ENCODE results near the gene CEBPB.
"Not testable (repeated sequence)": the region's sequence is repeated elsewhere in the genome, so short reads cannot be mapped to it uniquely, and the experiment has no call there.

Gene CEBPB

DNA sequence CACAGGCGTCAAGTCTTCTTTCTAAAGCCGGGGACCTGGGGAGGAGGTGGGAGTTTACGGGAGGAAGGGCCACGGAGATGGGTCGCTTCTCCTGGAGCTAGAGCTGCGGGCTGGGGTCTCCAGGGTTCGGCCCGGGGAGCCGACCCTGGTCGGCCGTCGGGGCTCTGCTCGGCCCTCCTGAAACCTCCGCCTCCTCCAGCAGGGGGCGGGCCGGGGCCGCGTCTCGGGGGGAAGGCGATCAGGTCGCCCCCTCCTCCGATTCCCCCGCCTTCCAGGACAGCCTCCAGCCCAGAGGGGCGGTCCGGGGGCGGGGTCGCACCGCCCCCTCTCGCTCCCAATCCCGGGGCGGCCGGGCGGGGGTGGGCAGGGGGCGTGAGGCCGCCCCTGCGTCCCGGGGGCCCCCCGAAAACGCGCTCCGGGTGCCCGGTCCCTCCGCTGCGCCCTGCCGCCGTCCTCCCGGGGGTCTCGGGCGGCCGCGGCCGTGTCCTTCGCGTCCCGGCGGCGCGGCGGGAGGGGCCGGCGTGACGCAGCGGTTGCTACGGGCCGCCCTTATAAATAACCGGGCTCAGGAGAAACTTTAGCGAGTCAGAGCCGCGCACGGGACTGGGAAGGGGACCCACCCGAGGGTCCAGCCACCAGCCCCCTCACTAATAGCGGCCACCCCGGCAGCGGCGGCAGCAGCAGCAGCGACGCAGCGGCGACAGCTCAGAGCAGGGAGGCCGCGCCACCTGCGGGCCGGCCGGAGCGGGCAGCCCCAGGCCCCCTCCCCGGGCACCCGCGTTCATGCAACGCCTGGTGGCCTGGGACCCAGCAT is at the start of gene CEBPB:
CEBPB (plus strand) TSS at position 580 of the 814 bp plus-strand sequence; CDS start at position 784, 204 bp downstream.
- DNase-seq (ENCODE audit: low read depth in 2 of 2), result peak; percentile 73 to 74

DNA sequence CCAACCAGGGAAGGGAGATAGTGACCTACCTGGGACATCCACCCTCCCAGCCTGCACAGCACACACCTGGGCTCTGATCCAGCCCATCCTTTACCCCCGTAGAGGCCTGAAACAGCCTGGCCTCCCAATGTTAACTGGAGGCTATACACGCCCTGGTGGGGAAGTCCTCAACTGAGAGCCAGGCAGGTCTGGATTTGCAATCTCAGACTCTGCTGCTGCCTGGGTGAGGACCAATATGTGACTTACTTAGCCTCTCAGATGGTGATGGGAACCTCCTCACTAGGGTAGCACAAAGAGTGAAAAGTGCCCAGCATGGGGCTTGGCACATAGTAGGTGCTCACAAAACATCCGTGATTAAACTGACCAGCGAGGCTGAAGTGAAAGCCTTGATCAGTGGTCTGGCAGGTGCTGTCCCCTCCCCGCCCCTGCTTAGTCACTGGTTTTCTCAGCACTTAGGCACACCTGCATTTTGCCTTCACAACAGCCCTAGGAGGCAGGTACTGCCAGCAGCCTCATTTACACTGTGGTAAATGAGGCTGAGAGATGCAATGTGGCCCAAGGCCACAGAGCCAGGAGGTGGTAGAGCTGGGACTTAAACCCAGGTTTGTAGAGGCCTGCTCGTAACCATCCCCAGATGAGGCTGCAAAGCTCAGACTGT is 49.5 kb upstream of the CEBPB start:
- DNase-seq (ENCODE audit: low read depth in 2 of 2), result no peak

DNA sequence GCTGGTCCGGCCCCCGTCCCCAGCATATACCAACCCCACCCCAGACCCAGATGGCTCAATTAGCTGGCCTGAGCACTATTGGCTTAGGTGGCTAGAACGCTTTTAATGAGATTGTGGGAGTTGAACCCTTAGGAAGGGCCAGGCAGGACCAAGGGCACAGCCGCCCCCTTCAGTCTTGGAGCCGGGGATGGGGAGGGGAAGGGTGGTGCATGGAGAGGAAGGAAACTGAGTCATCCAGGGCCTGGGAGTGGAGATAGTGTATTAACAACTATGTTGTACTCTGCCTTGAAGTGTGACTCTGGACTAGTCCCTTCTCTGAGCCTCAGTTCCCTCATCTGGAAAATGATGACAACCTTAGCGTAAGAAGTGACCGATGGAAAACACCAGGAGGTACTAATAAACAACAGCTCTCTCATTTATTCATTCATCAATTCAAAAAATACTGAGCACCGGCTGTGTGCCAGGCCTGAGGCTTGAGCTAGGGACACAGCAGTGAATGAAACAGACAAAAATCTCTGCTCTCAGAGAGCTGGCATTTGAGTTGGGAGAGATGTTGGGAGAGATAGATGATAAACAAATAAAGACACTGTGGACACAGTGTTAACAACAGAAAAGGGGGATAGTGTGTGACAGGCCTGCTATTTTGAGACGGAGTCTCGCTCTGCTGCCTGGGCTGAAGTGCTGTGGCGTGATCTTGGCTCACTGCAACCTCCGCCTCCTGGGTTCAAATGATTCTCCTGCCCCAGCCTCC is 48.6 kb upstream of the CEBPB start:
- no peak for DNase-seq (ENCODE audit: low read depth in 2 of 2)

DNA sequence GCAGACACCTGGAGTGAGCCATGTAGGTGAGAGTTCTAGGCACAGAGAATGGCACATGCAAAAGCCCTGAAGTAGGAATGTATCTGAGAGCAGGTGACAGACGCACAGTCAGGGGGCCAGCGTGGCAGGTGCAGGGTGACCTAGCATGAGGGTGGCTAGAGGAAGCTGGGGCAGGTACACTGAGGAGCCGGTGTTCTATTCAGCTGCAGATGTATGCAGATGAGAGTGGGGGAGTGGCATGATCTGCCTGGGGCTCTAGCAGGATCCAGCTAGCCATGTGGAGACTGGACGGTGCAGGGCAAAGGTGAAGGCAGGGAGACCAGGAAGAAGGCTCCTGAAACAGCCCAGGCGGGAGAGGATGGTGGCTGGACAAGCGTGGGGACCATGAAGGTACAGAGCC is 47.8 kb upstream of the CEBPB start:
- DNase-seq (ENCODE audit: low read depth in 2 of 2), result no peak

DNA sequence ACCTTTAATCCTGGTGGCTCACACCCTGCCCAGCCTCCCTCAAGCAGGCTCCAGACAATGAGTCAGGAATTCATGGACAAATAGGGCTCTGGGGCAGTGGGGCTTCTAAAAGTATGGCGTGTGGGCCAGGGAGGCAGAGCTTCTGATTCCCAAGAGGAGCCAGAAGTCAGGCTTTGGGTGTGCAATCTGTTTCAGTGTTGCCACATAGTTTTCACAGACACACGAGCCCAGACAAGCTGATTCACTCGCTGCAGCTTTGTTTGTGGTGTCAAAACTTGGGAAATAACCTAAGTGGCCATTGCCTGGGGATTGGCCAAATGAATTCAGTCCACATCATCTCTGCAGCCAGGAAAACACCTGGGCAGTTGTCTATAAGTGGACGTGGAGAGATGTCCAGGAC is 46.3 kb upstream of the CEBPB start:
- DNase-seq (ENCODE audit: low read depth in 2 of 2), result no peak

DNA sequence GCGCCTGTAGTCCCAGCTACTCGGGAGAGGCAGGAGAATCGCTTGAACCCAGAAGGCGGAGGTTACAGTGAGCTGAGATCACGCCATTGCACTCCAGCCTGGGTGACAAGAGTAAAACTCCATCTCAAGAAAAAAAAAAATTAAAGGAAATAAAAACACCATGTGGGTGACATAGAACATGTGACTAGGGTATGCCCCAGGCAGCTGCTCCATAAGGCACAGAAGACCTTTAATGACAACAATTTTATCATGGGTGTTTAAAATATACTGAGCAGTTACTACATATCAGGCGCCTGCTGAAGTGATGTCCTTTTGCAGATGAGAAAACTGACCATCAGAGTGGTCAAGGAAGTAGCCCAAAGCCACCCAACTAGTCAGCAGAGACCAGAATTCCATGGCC is 45.1 kb upstream of the CEBPB start:
- no peak for DNase-seq (ENCODE audit: low read depth in 2 of 2)

DNA sequence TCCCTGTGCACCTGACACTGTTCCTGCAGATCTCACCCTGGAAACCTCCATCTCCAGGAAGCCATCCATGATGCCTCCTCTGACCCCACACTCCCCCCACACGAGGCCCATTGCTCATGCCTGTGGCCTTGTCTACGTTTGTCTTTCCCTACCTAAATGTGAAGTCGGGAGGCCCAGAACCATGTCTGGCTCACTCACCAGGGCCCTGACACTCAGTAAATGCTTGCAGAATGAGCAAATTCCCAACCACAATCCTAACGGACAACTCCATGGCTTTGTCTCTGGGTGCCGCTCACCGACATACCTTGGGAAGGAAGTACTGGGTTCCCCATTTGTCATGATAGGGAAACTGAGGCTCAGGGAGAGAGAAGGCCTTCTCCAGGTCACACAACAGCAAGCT is 44.4 kb upstream of the CEBPB start:
- no peak for DNase-seq (ENCODE audit: low read depth in 2 of 2)

DNA sequence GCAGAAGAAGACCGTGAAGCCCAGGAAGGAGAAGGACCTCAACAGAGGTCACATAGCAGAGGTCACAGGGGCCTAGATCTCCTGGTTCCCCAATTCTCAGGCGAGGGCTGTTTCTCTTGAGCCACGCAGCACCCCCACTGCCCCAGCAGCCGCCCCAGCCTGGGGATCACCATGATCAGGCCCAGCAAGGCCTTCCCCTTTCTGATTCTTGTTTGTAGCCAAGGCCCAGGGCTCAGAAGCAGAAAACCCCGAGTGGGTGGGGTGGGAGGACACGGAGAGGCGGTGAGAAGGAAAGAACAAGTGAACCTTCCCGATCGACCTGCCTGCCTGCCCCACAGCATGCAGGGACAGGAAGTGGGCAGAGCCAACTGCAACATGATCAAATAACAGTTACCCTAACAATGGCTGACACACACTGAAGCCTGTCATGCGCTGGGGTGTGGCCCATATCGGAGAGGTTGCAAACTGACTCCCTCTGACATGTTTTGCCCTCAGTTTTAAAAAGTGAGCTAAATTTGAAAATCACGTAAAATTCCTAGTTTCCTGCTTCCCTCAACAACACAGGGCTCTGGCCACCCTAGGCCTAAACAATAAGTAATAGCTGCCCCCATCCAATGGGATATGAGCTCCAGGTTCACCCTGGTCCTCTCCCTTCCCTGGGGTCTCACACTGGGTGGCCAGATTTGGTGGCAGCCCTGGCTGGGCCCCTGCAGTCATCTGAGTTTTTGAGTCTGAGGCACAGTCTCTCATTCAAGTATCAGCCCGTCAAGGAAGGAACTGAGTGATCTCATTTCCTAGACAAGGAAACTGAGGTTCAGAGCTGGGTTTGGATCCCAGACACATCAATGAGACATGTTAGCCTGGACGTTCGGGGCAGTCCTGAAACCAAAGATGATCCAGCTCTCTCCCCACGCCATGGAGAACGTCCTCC is 43.6 kb upstream of the CEBPB start:
- peak; percentile 61 to 65 for DNase-seq (ENCODE audit: low read depth in 2 of 2)

DNA sequence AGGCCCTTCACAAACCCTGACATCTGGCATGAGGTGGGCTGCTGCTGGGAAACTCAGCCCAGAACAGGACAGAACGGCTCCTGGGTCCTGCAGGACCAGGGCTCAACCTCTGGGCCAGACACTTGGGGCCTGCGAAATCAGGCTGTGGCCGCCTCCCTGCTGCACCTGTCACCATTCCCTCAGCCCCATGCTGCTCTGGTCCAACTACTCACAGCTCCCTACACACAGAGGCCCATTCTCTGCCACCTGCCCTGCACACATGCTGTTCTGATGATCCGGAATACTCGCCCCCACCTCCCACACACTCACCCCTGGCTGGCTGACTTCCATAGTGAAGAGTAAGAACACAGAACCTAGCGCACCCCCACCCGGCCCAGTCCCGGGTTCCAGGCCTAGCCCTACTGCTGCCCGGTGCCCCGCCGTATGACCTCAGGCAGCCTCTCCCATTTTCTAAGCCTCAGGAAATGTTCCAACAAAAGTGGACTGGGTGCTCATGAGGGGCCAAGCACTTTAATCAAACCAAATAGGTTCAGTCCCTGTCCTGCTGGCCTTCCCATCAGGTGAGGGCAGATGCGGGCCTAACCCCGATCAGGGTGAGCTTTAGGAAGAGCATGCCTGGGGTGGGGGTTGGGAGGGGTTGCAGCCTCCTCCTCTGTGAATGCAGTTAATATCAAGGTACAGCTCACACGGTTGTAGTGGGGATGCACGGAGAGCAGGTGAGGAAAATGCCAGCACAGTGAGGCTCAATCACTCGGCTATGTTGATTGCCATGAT is 41.0 kb upstream of the CEBPB start:
- no peak for DNase-seq (ENCODE audit: low read depth in 2 of 2)

DNA sequence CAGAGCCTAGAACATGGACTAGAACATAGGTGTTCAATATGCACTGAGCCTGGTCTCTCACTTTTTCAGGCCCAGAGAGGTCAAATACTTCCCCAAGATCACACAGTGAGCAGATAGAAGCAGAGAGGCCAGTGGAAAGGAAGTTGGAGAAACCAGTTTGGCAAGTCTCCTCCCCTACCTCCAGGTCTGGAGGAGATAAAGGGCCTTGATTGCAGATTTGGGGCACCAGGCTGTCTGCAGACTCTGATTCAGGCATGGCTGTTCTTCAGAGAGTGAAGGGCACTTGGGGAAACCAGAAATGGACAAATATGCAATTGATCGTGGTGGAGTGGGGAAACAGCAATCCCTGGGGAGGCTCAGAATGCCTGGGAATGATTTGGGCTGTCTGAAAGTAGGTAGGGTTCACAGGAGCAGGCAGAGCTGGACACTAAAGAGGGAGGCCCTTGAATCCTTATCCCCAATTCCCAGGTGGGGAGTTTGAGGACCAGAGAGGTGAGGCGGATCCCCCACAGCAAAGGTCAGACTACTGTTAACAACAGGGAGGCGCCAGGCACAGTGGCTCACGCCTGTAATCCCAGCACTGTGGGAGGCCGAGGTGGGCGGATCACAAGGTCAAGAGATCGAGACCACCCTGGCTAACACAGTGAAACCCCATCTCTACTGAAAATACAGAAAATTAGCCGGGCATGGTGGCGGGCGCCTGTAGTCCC is 39.4 kb upstream of the CEBPB start:
- DNase-seq (ENCODE audit: low read depth in 2 of 2), result no peak

DNA sequence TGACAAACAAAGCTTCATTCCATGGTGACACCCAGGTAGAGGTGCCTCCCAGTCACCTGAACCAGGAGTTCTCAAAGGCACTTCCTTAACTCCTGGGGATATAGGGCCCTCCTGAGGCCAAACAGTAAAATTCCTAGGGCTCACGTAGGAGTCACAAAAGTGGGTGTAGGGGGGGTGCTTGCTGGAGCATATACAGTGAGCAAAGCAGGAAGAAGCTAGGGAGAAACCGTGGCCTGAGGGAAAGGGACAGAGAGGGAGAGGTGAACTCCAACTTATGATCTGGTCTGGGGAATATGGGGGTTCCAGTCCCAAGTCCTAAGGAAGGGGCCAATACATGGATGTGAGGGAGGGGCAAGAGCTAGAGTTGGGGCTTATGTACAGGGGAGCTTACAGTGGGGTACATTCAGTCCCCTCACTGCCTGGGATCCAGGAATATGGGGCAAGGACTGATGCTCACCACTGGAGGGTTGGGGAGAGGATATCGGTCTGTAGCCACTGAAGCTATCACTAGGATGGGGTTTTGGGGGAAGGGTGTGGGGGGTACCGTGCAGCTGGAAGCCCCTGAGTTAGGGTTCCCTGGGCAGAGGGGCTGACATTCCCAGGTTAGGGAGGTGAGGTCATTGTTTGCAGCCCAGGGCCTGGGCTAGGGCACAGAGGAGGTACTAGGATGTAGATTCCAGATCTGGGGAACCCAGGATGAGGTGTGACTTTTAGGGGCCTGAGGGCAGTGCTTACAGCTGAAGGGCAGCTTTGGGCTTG is 38.1 kb upstream of the CEBPB start:
- DNase-seq (ENCODE audit: low read depth in 2 of 2), result no peak

DNA sequence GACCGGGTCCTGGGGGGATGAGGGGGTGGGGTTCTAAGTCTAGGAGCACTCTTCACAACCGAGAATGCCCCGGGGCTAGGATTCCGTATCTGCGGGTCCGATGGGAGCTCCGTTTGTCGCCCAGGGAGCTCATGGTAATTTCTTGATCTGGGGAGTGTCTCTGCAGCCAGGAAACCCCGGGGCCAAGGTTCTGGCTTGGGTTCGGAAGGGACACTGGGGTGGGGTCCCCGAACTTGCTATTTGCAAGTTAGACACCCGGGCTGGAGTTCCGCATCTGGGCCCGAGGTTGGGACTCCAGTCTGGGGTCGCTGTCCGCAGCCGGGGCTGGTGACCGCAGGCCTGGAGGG is 37.5 kb upstream of the CEBPB start:
- no peak for DNase-seq (ENCODE audit: low read depth in 2 of 2)

DNA sequence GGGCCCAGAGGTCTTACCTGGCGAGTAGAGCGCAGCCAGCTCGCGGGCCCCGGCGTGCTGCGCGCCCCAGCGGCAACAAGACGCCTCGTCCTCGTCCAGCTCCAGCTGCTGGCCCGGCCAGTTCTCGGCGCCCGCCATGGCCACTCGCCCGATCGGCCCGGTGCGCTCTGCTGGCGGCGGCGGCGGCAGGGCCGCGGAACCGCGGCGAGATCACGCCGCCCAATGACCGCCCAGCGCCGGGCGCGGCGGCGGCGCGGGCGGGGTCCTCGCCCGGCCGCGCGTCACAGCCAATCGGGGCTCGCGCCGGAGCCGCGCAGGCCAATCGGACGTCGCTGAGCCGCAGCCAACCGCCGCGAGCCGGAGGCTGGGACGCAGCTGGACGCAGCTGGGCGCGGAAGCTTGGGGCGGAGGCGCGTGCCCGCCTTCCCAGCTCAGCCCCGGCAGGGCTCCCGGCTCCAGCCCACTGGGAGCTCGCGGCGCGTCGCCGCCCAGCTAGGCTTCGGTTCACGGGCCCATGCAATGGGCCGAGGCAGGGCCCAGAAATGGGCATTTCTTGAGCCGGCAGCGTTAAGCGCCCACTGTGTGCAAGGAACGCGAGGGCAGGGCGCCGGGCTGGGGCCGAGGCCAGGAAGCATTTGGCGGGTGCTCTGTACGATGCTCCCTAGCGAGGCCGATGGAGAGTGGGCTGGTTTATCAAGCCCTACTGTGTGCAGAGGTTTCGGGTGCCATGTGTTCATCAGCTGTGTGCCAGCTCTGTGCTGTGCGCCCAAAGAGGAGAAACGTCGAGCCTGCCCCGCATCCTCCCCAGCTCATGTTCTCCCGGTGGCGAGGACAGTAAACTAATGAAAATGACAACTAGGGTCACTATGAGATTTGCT is 36.9 kb upstream of the CEBPB start, which contains the start of gene PEDS1:
PEDS1 (minus strand) TSS at position 224 of the 878 bp plus-strand sequence; CDS start at position 138, 86 bp downstream.
- DNase-seq (ENCODE audit: low read depth in 2 of 2), result peak; percentile 80 to 81

DNA sequence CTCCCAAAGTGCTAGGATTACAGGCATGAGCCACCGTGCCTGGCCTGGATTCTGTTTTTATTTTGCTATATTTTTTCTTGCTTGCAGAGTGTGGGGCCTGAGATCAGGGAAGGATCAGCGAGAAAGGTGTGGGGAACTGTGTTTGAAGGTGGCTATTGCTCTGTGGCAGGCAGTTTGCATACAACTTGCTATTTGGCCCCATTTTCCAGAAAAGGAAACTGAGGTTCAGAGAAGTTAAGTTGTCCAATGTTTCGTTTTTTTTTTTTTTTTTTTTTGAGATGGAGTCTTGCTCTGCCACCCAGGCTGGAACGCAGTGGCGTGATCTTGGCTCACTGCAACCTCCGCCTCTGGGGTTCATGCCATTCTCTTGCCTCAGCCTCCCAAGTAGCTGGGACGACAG is 29.1 kb upstream of the CEBPB start:
- DNase-seq (ENCODE audit: low read depth in 2 of 2), result not testable (repeated sequence)

DNA sequence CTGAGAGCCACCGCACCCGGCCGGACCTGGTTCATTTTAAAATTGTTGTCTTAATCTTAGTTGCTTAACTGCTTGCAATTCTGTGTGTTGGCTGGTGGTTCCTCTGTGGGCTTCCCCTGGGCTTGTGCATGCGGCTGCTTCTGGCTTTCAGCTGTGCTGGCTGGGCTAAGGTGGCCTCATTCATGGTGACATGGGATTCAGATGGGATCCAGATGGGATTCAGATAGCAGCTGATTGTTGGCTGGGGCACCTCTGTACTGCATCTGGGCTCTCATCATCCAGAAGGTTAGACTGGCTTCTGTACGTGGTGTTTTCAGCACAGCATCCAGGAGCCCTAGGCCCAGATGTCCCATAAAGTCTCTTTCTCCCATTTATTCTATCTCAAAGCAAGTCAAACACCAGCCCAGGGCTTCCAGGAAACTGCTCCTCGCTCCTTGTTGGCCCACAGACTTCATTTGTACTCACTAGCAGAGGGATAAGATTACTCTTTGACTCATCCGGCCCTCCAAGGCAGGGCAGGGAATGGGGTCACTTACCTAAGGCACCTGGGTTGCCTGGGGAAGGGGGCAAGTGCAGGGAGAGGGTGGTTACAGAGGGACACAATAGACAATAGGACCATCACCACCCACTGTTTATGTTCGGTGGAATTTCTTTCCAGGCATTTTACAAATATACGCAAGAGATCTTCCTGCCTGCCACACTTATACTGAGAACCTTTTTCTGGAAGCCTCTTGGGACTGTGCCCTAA is 26.9 kb upstream of the CEBPB start:
- no peak for DNase-seq (ENCODE audit: low read depth in 2 of 2)

DNA sequence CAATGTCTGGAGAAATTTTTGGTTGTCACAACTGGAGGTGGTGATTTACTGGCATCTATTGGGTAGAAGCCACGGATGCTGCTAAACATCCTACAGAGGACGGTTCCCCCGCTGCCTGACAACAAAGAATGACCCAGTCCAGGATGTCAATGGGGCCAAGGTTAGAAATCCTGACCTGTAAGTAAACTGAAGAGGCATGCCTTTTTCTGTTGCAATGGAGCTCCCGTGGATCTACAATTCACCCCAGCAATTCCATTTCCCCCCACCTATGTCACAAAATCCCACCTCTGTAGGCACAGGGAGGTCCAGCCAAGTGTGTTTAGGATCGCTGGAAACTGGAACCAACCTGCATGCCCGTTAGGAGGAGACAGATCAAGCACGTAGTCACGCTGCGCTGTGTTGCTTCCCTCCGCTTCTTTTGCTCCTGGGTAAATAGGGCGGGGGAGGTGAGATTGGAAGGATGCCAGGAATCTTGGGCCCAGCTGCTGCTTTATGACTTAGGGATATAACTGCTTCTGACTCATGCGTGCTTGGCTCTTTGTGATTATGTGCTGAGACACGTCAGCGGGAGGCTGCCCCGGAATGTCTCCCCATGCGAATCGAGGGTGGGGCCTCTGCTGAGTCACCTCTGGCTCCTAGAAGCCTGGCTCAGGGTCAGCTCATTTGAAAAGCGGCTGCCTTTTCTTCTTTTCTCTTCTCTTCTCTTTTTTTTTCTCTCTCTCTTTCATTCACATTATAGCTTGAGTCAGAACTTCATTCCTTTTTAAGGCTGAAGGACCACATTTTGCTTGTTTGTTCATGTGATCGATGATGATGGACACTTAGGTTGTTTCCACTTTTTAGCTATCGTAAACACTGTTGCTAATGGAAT is 24.7 kb upstream of the CEBPB start:
- peak; percentile 73 to 82 for DNase-seq (ENCODE audit: low read depth in 2 of 2)
